Neuron (in vitro differentiated cells): ENCODE results near the gene ITGB5.

ENCODE experiments used
- H2AFZ ChIP-seq: one replicate; pipeline ENCODE4 v1.6.1; 2013; ENCODE audit warnings: low read depth, mild to moderate bottlenecking, inconsistent platforms, low read length, moderate library complexity
- H3K27me3 ChIP-seq: one replicate; pipeline ENCODE4 v1.6.1; 2013; ENCODE audit warnings: low read length; ENCODE audit not compliant: insufficient read depth
- H3K36me3 ChIP-seq: one replicate; pipeline ENCODE4 v1.6.1; 2013; ENCODE audit warnings: low read length; ENCODE audit not compliant: insufficient read depth
- H3K4me1 ChIP-seq: one replicate; pipeline ENCODE4 v1.6.1; 2013; ENCODE audit warnings: low read length; ENCODE audit not compliant: insufficient read depth
- H3K4me3 ChIP-seq: 2 replicates; pipeline ENCODE4 v1.5.1; 2013; ENCODE audit warnings: mild to moderate bottlenecking, low read length, moderate library complexity
- H3K9me3 ChIP-seq: one replicate; pipeline ENCODE4 v1.6.1; 2013; ENCODE audit warnings: low read length

The ITGB5 gene

GRCh38 chr3:124722589-124722988, 164.6 kb downstream of the ITGB5 start:
- no peaks in the 10 kb centered on the region for H3K9me3 ChIP-seq
- peaks cover 2% of the 10 kb centered on the region for H3K36me3 ChIP-seq
- H3K4me3 ChIP-seq = no peak overlapping the region
- peaks cover 5% of the 10 kb centered on the region for H3K4me1 ChIP-seq
- no peaks in the 10 kb centered on the region for H3K27me3 ChIP-seq
- no peak overlapping the region for H2AFZ ChIP-seq

- no peaks in the 10 kb centered on the region for H3K4me1 ChIP-seq
- H3K9me3 ChIP-seq = no peaks in the 10 kb centered on the region
- peaks cover 13% of the 10 kb centered on the region for H3K36me3 ChIP-seq
- no peak overlapping the region for H3K4me3 ChIP-seq
- H2AFZ ChIP-seq = no peak overlapping the region
- H3K27me3 ChIP-seq = no peaks in the 10 kb centered on the region
Measured at GRCh38 chr3:124714223-124714853, 172.8 kb downstream of the ITGB5 start.
